ENCODE measurements around the gene TMEM51. TPM values are rescaled to one million over a fixed set of nuclear protein-coding genes. Genes with fewer than 3 reads are reported as not detected.

The TMEM51 gene
- total RNA-seq, 2 experiments from 2014 or later, result not detected

DNA sequence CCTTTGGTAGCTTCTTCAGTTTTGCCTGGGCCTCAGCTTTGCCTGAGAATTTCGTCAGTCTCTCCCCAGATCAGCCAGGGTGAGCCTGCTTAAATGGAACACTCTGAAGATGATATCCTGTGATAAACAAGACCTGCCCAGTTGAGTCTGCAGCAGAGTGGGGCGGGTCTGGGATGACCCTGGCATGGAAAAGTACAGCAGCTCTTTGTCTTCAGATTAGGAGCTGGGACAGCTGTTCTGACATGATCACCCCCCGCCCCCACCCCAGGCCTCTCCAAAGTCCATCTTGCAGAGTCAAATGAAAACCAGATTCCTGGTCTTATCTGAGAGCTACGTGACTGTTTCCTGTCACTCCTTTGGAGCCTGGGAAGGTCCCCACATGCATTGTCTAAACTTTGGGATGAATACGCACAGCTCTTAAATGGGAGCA is 2.2 kb upstream of the TMEM51 start:
- no peaks in the 10 kb centered on the region for H3K9me3 Mint-ChIP-seq
- peaks cover 25% of the 10 kb centered on the region for H3K4me1 Mint-ChIP-seq
- no peak overlapping the region for H3K27ac Mint-ChIP-seq
- H3K36me3 Mint-ChIP-seq (ENCODE audit: low read depth), result peaks cover 3% of the 10 kb centered on the region
- H3K4me3 Mint-ChIP-seq, result no peak overlapping the region
- DNase-seq, result no peak
- peaks cover 63% of the 10 kb centered on the region for H3K27me3 Mint-ChIP-seq
- CTCF ChIA-PET, result interaction anchor here (0.6 to 1.0 kb wide), 2 partner anchors 38 to 400 kb away, joined by 3 read pairs; no protein-coding TSS in a partner anchor
- POLR2A ChIA-PET, result no interaction called here

- peaks cover 61% of the 10 kb centered on the region for H3K27me3 Mint-ChIP-seq
- peaks cover 30% of the 10 kb centered on the region for H3K4me1 Mint-ChIP-seq
- no peaks in the 10 kb centered on the region for H3K9me3 Mint-ChIP-seq
- H3K4me3 Mint-ChIP-seq, result no peak overlapping the region
- H3K27ac Mint-ChIP-seq, result no peak overlapping the region
- ChIA-PET POLR2A (no interaction called here), CTCF (interaction anchor here (0.6 to 1.0 kb wide), 3 partner anchors 38 to 567 kb away, joined by 3 read pairs; no protein-coding TSS in a partner anchor)
- H3K36me3 Mint-ChIP-seq (ENCODE audit: low read depth), result peaks cover 3% of the 10 kb centered on the region
- DNase-seq, result no peak
These were observed 1.7 kb upstream of the TMEM51 start for GRCh38 chr1:15151871-15152270.

DNA sequence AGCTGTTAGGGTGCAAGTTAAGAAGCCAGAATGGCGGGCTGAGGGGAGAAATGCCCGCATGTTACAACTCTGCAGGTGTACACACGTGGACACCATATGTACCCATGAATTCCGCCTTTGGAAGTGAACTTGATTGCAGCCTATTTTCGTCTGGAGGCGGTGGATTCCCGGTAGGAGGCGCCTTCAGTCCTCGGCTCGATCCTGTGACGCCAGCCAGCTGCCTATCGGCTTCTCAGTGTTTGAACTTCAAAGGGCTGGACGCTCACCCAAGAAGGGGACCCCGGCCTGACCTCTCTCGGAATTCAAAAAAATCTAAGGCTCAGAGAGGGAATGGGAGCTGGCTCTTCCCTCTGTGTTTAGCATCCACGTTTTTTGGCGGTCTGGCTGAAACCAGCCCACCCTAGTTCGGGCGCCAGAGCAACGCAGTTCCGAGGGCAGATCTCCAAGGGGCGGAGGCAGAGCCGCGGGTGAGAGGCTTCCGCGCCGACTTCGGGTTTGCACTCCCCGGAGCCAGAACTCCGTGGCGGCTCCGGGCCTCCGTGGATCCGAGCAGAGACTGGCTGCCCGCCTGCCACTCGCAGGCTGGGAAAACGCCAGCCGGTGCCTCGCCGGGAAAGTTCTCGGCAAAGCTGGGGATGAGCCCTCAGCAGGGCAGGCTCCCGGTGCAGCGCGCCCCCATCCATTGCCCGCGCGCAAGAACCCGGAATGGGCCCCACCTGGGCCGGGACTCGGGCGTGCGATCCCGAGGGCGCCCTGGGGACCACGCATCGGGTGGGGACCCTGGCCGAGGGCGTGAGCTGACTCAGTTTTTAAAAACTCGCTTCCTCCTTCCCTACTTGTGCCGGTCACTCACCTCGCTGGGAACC is 996 bp upstream of the TMEM51 start:
- Mint-ChIP-seq H3K4me3 (no peak overlapping the region), H3K27ac (no peak overlapping the region), H3K27me3 (peaks cover 63% of the 10 kb centered on the region), H3K4me1 (peaks cover 34% of the 10 kb centered on the region), H3K9me3 (no peaks in the 10 kb centered on the region), H3K36me3 (ENCODE audit: low read depth) (peaks cover 3% of the 10 kb centered on the region)
- CTCF ChIA-PET, result interaction anchor here (0.7 to 1.2 kb wide), 3 partner anchors 21 to 567 kb away, joined by 3 read pairs; no protein-coding TSS in a partner anchor
- DNase-seq, result no peak
- POLR2A ChIA-PET, result no interaction called here

DNA sequence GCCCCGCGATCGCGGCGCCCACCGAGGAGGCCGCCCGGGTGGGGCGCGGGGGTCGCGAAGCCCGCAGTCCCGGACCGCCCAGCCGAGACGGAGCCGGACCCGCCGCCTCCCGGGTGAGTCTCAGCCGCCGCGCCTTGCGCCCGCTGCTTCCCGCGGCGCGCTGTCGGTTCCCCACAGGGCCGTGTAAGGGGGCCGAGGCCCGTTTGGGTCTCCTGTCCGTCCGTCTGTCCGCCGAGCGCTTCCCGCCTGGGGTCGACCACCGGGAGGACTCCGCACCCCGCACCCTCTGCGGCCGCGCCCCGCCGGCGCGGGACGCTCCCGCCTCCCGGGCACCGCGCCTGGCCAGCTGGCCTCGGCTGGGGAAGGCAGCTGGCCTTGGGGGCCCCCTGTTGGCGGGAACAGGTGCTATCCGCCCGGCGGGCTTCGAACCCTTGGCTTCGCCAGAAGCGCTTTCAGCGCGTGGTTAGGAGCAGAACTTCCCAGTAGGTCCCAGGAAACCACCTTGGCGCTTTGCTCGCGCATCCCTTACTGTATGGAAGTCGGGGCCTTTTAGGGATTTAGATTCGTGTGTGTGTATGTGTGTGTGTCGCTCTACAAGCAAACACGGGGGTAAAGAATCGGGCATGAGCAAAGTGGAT is 414 bp downstream of the TMEM51 start:
- no peaks in the 10 kb centered on the region for H3K9me3 Mint-ChIP-seq
- H3K36me3 Mint-ChIP-seq (ENCODE audit: low read depth), result peaks cover 3% of the 10 kb centered on the region
- peak; percentile 17 for DNase-seq
- POLR2A ChIA-PET, result no interaction called here
- H3K27me3 Mint-ChIP-seq, result peaks cover 55% of the 10 kb centered on the region
- CTCF ChIA-PET, result interaction anchor here (1.2 kb wide), 2 partner anchors 14 to 20 kb away, joined by 3 read pairs; no protein-coding TSS in a partner anchor
- H3K4me3 Mint-ChIP-seq, result peak overlapping the region; percentile 42
- no peak overlapping the region for H3K27ac Mint-ChIP-seq
- peaks cover 40% of the 10 kb centered on the region for H3K4me1 Mint-ChIP-seq

DNA sequence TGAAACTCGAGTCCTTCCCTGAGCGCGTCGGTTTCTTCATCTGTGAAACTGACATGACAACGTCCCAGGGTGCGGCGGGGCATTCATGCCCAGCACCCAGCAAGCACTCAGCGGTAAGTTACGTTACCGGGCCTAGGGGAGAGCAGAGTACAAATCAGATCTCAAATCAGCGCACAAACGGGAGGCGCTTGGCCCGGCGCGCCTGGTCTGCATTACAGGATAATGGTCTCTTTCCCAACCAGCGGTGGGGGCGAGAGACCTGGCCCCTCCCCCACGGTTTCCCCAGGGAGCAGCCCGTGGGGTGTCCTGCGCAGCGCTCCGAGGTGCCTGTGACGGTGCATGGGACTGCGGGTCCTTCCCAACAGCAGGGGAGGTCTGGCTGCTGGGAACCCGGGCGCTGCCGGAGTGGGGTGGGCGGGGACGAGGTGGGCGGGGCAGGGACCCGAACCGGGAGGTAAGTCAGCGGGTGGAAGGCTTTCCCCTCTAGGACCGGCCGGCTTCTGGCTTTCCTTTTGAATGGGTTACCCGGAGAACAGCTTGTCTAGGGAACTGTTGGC is 1.0 kb downstream of the TMEM51 start:
- DNase-seq, result no peak
- ChIA-PET POLR2A (no interaction called here), CTCF (no interaction called here)
- Mint-ChIP-seq H3K9me3 (no peaks in the 10 kb centered on the region), H3K27me3 (peaks cover 55% of the 10 kb centered on the region), H3K4me1 (peaks cover 41% of the 10 kb centered on the region), H3K27ac (no peak overlapping the region), H3K4me3 (peak overlapping the region; percentile 42), H3K36me3 (ENCODE audit: low read depth) (peaks cover 3% of the 10 kb centered on the region)

DNA sequence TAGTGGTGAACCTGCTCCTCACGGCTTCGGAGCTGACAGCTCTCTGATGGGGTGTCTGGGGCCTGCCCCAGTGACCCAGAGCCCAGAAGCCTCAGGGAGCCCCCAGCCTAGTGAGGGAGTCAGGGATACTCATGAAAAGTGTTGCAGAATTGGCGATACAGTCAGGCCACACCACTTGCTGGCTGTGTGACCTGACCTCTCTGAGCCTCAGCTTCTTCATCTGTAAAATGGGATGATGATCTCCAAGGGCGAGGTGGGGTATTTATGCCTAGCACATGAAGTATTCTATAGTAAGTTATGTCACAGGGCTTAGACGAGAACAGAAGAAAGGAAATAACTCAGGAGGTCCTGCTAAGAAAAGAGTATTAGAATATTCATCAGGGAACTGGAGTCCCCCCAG is 1.6 kb downstream of the TMEM51 start:
- H3K4me3 Mint-ChIP-seq, result no peak overlapping the region
- H3K9me3 Mint-ChIP-seq, result no peaks in the 10 kb centered on the region
- DNase-seq, result no peak
- ChIA-PET CTCF (no interaction called here), POLR2A (no interaction called here)
- peaks cover 3% of the 10 kb centered on the region for H3K36me3 Mint-ChIP-seq (ENCODE audit: low read depth)
- peaks cover 49% of the 10 kb centered on the region for H3K27me3 Mint-ChIP-seq
- H3K27ac Mint-ChIP-seq, result peak overlapping the region; percentile 65
- H3K4me1 Mint-ChIP-seq, result peaks cover 41% of the 10 kb centered on the region

DNA sequence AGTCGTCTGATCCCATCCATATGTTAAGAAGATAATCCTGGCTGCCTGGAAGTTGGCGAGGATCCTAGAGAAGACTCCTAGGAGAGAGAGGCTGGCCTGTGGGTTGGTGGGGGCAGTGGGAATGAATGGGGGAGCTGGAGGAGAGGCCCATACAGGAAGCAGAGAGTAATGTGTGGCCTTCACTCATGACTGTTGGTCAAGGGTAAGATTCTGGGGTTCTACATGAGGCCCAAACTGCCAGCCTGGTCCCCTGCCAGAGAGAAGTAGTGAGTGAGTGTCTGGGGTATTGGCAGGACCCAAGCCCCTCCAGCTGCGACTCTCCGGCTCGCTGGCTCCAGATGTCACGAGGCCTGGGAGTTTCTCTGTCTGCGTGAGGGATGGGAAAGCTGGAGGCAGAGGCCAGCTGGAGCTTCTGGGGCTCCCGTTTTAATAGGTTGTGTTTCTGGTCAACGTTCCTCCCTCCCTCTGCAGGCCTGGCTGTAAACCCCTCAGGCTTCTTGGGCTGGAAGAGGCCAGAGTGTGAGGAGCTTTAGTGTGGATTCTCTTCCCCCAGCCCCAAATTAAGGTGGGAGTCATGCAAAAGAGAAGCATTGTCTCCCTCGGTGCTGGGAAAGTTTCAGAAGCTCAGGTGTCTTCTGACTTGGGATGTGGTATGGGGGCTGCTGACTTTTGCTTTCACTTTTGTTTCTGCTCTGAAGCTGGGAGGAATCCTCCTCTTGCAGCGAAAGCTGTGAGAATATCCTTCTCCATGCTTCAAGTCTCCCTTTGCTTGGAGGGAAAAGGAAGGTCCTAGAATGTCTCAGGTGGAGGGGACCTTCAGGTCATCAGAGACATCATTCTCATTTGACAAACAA is 2.6 kb downstream of the TMEM51 start:
- H3K4me3 Mint-ChIP-seq, result no peak overlapping the region
- no peaks in the 10 kb centered on the region for H3K9me3 Mint-ChIP-seq
- peaks cover 41% of the 10 kb centered on the region for H3K4me1 Mint-ChIP-seq
- POLR2A ChIA-PET, result interaction anchor here (0.7 kb wide), 1 partner anchor 75 kb away, joined by 3 read pairs; no protein-coding TSS in a partner anchor
- H3K36me3 Mint-ChIP-seq (ENCODE audit: low read depth), result peaks cover 3% of the 10 kb centered on the region
- CTCF ChIA-PET, result interaction anchor here (0.5 to 1.5 kb wide), 4 partner anchors 9 to 86 kb away, joined by 3 to 5 read pairs (median 3); no protein-coding TSS in a partner anchor
- H3K27me3 Mint-ChIP-seq, result peaks cover 39% of the 10 kb centered on the region
- peak; percentile 21 for DNase-seq
- H3K27ac Mint-ChIP-seq, result peak overlapping the region; percentile 37

GRCh38 chr1:15156807-15157380 is 3.3 kb downstream of the TMEM51 start:
- DNase-seq, result no peak
- POLR2A ChIA-PET, result interaction anchor here (0.7 kb wide), 1 partner anchor 74 kb away, joined by 3 read pairs; no protein-coding TSS in a partner anchor
- peaks cover 41% of the 10 kb centered on the region for H3K4me1 Mint-ChIP-seq
- H3K9me3 Mint-ChIP-seq, result no peaks in the 10 kb centered on the region
- H3K36me3 Mint-ChIP-seq (ENCODE audit: low read depth), result peaks cover 3% of the 10 kb centered on the region
- H3K27me3 Mint-ChIP-seq, result peaks cover 32% of the 10 kb centered on the region
- H3K4me3 Mint-ChIP-seq, result no peak overlapping the region
- peak overlapping the region; percentile 37 for H3K27ac Mint-ChIP-seq
- CTCF ChIA-PET, result interaction anchor here (0.5 to 1.5 kb wide), 4 partner anchors 10 to 85 kb away, joined by 3 to 5 read pairs (median 3); no protein-coding TSS in a partner anchor

GRCh38 chr1:15157524-15158399 is 4.2 kb downstream of the TMEM51 start:
- ChIA-PET CTCF (interaction anchor here (0.9 to 1.6 kb wide), 2 partner anchors 23 to 29 kb away, joined by 3 read pairs; no protein-coding TSS in a partner anchor), POLR2A (no interaction called here)
- Mint-ChIP-seq H3K27ac (no peak overlapping the region), H3K27me3 (peaks cover 27% of the 10 kb centered on the region), H3K4me1 (peaks cover 35% of the 10 kb centered on the region), H3K4me3 (no peak overlapping the region), H3K9me3 (no peaks in the 10 kb centered on the region), H3K36me3 (ENCODE audit: low read depth) (peaks cover 3% of the 10 kb centered on the region)
- DNase-seq, result no peak

- Mint-ChIP-seq H3K4me1 (peaks cover 35% of the 10 kb centered on the region), H3K4me3 (no peak overlapping the region), H3K36me3 (ENCODE audit: low read depth) (peaks cover 3% of the 10 kb centered on the region), H3K27ac (no peak overlapping the region), H3K9me3 (no peaks in the 10 kb centered on the region), H3K27me3 (peaks cover 27% of the 10 kb centered on the region)
- POLR2A ChIA-PET, result no interaction called here
- CTCF ChIA-PET, result interaction anchor here (0.6 to 1.6 kb wide), 2 partner anchors 30 to 121 kb away, joined by 3 read pairs; no protein-coding TSS in a partner anchor
- DNase-seq, result no peak
These were observed 5.1 kb downstream of the TMEM51 start for GRCh38 chr1:15158506-15159165.

DNA sequence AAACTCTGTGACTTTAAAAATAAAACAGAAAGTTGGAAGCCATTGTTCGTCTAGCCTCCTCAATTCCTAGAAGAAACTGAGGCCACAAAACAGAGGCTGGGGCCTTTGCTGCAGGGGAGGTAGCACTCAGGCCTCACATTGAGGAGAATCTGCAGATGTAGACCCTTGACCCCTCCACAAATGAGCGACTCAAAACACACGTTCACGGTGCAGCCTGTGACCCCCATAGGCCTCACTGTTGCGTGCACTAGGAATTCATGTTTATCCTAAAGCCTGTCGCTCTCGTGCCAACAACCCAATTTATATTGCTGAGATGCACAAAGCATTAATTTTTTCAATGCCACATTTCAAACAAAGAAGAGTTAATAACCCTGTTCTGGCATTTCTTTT is 5.6 kb downstream of the TMEM51 start:
- Mint-ChIP-seq H3K4me3 (no peak overlapping the region), H3K36me3 (ENCODE audit: low read depth) (peaks cover 3% of the 10 kb centered on the region), H3K27me3 (peaks cover 27% of the 10 kb centered on the region), H3K4me1 (peaks cover 33% of the 10 kb centered on the region), H3K27ac (no peak overlapping the region), H3K9me3 (no peaks in the 10 kb centered on the region)
- POLR2A ChIA-PET, result no interaction called here
- CTCF ChIA-PET, result interaction anchor here (0.6 kb wide), 1 partner anchor 120 kb away, joined by 3 read pairs; no protein-coding TSS in a partner anchor
- no peak for DNase-seq
